ENCODE results near the gene RAD52. TPM values are rescaled to one million over a fixed set of nuclear protein-coding genes. Genes with fewer than 3 reads are reported as not detected.

RAD52 gene
- total RNA-seq, 2 experiments from 2014 or later: 14.6 to 21.8 TPM

- H3K4me3 Mint-ChIP-seq: peak overlapping the region; percentile 5
These were observed 44.0 kb downstream of the RAD52 start for GRCh38 chr12:905261-906031.

GRCh38 chr12:904010-904414 is 45.5 kb downstream of the RAD52 start:
- Mint-ChIP-seq H3K36me3 (peaks cover 64% of the 10 kb centered on the region), H3K27ac (peak overlapping the region; percentile 68), H3K27me3 (no peaks in the 10 kb centered on the region), H3K9me3 (ENCODE audit: low read depth) (no peaks in the 10 kb centered on the region), H3K4me3 (no peak overlapping the region), H3K4me1 (peaks cover 38% of the 10 kb centered on the region)
- CTCF ChIA-PET: interaction anchor here (1.2 to 2.3 kb wide), 2 partner anchors 189 to 334 kb away, joined by 4 to 8 read pairs; no protein-coding TSS in a partner anchor
- no peak for ATAC-seq
- DNase-seq: no peak

More at GRCh38 chr12:905261-906031, 44.0 kb downstream of the RAD52 start:
- DNase-seq (peak; percentile 54), ATAC-seq (peak; percentile 68)
- no peaks in the 10 kb centered on the region for H3K27me3 Mint-ChIP-seq
- peaks cover 38% of the 10 kb centered on the region for H3K4me1 Mint-ChIP-seq
- H3K36me3 Mint-ChIP-seq: peaks cover 61% of the 10 kb centered on the region
- CTCF ChIA-PET: interaction anchor here (0.8 to 2.3 kb wide), 8 partner anchors 10 to 336 kb away, joined by 3 to 8 read pairs (median 4); partner anchors contain the start of gene RAD52
- H3K27ac Mint-ChIP-seq: peak overlapping the region; percentile 68
- no peaks in the 10 kb centered on the region for H3K9me3 Mint-ChIP-seq (ENCODE audit: low read depth)

GRCh38 chr12:903055-903454 is 46.4 kb downstream of the RAD52 start:
- no peaks in the 10 kb centered on the region for H3K27me3 Mint-ChIP-seq
- DNase-seq (no peak), ATAC-seq (no peak)
- H3K9me3 Mint-ChIP-seq (ENCODE audit: low read depth): no peaks in the 10 kb centered on the region
- H3K36me3 Mint-ChIP-seq: peaks cover 60% of the 10 kb centered on the region
- H3K4me3 Mint-ChIP-seq: no peak overlapping the region
- CTCF ChIA-PET: interaction anchor here (1.2 kb wide), 1 partner anchor 190 kb away, joined by 4 read pairs; no protein-coding TSS in a partner anchor
- peak overlapping the region; percentile 21 for H3K27ac Mint-ChIP-seq
- peaks cover 38% of the 10 kb centered on the region for H3K4me1 Mint-ChIP-seq

GRCh38 chr12:902581-902980 is 46.9 kb downstream of the RAD52 start:
- DNase-seq: no peak
- ATAC-seq: no peak
- Mint-ChIP-seq H3K9me3 (ENCODE audit: low read depth) (no peaks in the 10 kb centered on the region), H3K27me3 (no peaks in the 10 kb centered on the region), H3K4me1 (peaks cover 38% of the 10 kb centered on the region), H3K36me3 (peaks cover 59% of the 10 kb centered on the region), H3K4me3 (no peak overlapping the region), H3K27ac (peak overlapping the region; percentile 21)
- CTCF ChIA-PET: no interaction called here

- Mint-ChIP-seq H3K36me3 (peaks cover 51% of the 10 kb centered on the region), H3K9me3 (ENCODE audit: low read depth) (no peaks in the 10 kb centered on the region), H3K27ac (no peak overlapping the region), H3K27me3 (no peaks in the 10 kb centered on the region), H3K4me1 (peaks cover 2% of the 10 kb centered on the region), H3K4me3 (no peak overlapping the region)
- ATAC-seq (no peak), DNase-seq (no peak)
- CTCF ChIA-PET: interaction anchor here (1.1 kb wide), 1 partner anchor 20 kb away, joined by 4 read pairs; no protein-coding TSS in a partner anchor
These were observed 52.1 kb downstream of the RAD52 start for GRCh38 chr12:897386-897785.

- no peaks in the 10 kb centered on the region for H3K9me3 Mint-ChIP-seq (ENCODE audit: low read depth)
- CTCF ChIA-PET: no interaction called here
- no peak overlapping the region for H3K27ac Mint-ChIP-seq
- peaks cover 46% of the 10 kb centered on the region for H3K36me3 Mint-ChIP-seq
- no peak overlapping the region for H3K4me3 Mint-ChIP-seq
- DNase-seq: no peak
- no peak for ATAC-seq
- H3K4me1 Mint-ChIP-seq: no peaks in the 10 kb centered on the region
- no peaks in the 10 kb centered on the region for H3K27me3 Mint-ChIP-seq
These were observed 53.5 kb downstream of the RAD52 start for GRCh38 chr12:896031-896430.

DNA sequence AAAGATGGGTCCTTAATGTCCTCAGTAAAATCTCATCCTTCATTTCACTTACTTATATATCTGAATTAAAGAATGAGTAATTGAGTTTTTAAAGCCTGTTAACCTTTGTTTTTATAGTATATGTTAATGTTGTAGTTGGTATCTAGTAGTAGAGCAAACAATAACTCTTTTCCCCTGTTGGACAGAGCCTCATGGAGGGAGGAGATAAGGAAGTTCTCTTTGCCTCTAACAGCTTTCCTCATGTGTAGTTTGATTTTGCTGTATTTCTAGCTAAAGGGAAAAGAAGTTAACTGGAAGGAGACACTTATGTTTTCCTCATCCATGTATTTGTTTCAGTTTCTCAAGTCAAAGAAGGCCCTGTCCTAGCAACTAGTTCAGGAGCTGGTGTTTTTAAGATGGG is 55.3 kb downstream of the RAD52 start:
- ATAC-seq (no peak), DNase-seq (no peak)
- H3K4me3 Mint-ChIP-seq: no peak overlapping the region
- no peaks in the 10 kb centered on the region for H3K27me3 Mint-ChIP-seq
- H3K4me1 Mint-ChIP-seq: no peaks in the 10 kb centered on the region
- H3K9me3 Mint-ChIP-seq (ENCODE audit: low read depth): no peaks in the 10 kb centered on the region
- H3K36me3 Mint-ChIP-seq: peaks cover 39% of the 10 kb centered on the region
- CTCF ChIA-PET: interaction anchor here (0.7 to 1.7 kb wide), 5 partner anchors 12 to 324 kb away, joined by 3 to 5 read pairs (median 4); no protein-coding TSS in a partner anchor
- H3K27ac Mint-ChIP-seq: no peak overlapping the region

DNA sequence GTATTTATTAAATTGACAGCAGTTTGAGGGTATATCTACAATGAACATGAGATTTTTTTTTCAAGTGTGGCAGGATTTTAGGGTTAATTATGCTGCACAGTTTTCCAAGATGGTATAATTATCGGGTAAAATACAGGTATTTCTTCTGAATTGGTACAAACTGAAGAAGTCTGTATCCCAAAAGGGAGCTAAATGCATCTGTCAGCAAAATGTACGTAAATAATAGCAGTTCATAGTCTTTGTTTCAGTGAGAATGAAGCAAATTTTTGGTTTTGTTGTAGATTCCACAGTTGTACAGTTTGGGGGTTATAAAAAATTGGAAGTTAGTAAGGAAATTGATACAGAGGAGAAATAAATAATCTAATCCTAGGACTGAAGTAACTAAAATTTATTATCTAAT is 63.3 kb downstream of the RAD52 start:
- CTCF ChIA-PET: no interaction called here
- Mint-ChIP-seq H3K27me3 (no peaks in the 10 kb centered on the region), H3K36me3 (peaks cover 61% of the 10 kb centered on the region), H3K4me1 (peaks cover 9% of the 10 kb centered on the region), H3K9me3 (ENCODE audit: low read depth) (no peaks in the 10 kb centered on the region), H3K27ac (no peak overlapping the region), H3K4me3 (no peak overlapping the region)
- DNase-seq (no peak), ATAC-seq (no peak)

- Mint-ChIP-seq H3K27ac (no peak overlapping the region), H3K36me3 (peaks cover 65% of the 10 kb centered on the region), H3K4me1 (peaks cover 10% of the 10 kb centered on the region), H3K27me3 (no peaks in the 10 kb centered on the region), H3K9me3 (ENCODE audit: low read depth) (no peaks in the 10 kb centered on the region), H3K4me3 (no peak overlapping the region)
- CTCF ChIA-PET: interaction anchor here (1.5 kb wide), 1 partner anchor 25 kb away, joined by 4 read pairs; no protein-coding TSS in a partner anchor
- DNase-seq (no peak), ATAC-seq (no peak)
These were observed 63.8 kb downstream of the RAD52 start for GRCh38 chr12:885701-886100.

DNA sequence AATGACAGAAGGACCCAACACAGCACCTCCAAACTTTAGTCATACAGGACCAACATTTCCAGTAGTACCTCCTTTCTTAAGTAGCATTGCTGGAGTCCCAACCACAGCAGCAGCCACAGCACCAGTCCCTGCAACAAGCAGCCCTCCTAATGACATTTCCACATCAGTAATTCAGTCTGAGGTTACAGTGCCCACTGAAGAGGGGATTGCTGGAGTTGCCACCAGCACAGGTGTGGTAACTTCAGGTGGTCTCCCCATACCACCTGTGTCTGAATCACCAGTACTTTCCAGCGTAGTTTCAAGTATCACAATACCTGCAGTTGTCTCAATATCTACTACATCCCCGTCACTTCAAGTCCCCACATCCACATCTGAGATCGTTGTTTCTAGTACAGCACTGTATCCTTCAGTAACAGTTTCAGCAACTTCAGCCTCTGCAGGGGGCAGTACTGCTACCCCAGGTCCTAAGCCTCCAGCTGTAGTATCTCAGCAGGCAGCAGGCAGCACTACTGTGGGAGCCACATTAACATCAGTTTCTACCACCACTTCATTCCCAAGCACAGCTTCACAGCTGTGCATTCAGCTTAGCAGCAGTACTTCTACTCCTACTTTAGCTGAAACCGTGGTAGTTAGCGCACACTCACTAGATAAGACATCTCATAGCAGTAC is 64.6 kb downstream of the RAD52 start:
- H3K36me3 Mint-ChIP-seq: peaks cover 67% of the 10 kb centered on the region
- CTCF ChIA-PET: interaction anchor here (1.5 kb wide), 1 partner anchor 24 kb away, joined by 4 read pairs; no protein-coding TSS in a partner anchor
- peaks cover 10% of the 10 kb centered on the region for H3K4me1 Mint-ChIP-seq
- ATAC-seq (no peak), DNase-seq (no peak)
- no peaks in the 10 kb centered on the region for H3K27me3 Mint-ChIP-seq
- H3K9me3 Mint-ChIP-seq (ENCODE audit: low read depth): no peaks in the 10 kb centered on the region
- H3K4me3 Mint-ChIP-seq: no peak overlapping the region
- H3K27ac Mint-ChIP-seq: no peak overlapping the region

- CTCF ChIA-PET: interaction anchor here (1.0 kb wide), 1 partner anchor 66 kb away, joined by 4 read pairs; no protein-coding TSS in a partner anchor
- DNase-seq (no peak), ATAC-seq (no peak)
- no peak overlapping the region for H3K4me3 Mint-ChIP-seq
- H3K4me1 Mint-ChIP-seq: peaks cover 10% of the 10 kb centered on the region
- no peaks in the 10 kb centered on the region for H3K9me3 Mint-ChIP-seq (ENCODE audit: low read depth)
- no peaks in the 10 kb centered on the region for H3K27me3 Mint-ChIP-seq
- H3K36me3 Mint-ChIP-seq: peaks cover 59% of the 10 kb centered on the region
- no peak overlapping the region for H3K27ac Mint-ChIP-seq
These were observed 68.8 kb downstream of the RAD52 start for GRCh38 chr12:880656-881055.

- peaks cover 50% of the 10 kb centered on the region for H3K36me3 Mint-ChIP-seq
- H3K9me3 Mint-ChIP-seq (ENCODE audit: low read depth): no peaks in the 10 kb centered on the region
- H3K4me3 Mint-ChIP-seq: no peak overlapping the region
- DNase-seq (no peak), ATAC-seq (no peak)
- peaks cover 10% of the 10 kb centered on the region for H3K4me1 Mint-ChIP-seq
- H3K27ac Mint-ChIP-seq: no peak overlapping the region
- H3K27me3 Mint-ChIP-seq: no peaks in the 10 kb centered on the region
- CTCF ChIA-PET: interaction anchor here (0.6 to 1.0 kb wide), 3 partner anchors 65 to 547 kb away, joined by 3 to 4 read pairs (median 3); no protein-coding TSS in a partner anchor
These were observed 69.9 kb downstream of the RAD52 start for GRCh38 chr12:879641-880040.

- Mint-ChIP-seq H3K4me3 (no peak overlapping the region), H3K27me3 (no peaks in the 10 kb centered on the region), H3K36me3 (peaks cover 24% of the 10 kb centered on the region), H3K9me3 (ENCODE audit: low read depth) (no peaks in the 10 kb centered on the region), H3K4me1 (peaks cover 12% of the 10 kb centered on the region), H3K27ac (no peak overlapping the region)
- CTCF ChIA-PET: interaction anchor here (0.9 to 1.7 kb wide), 6 partner anchors 12 to 327 kb away, joined by 3 to 5 read pairs (median 3); partner anchors contain the start of gene RAD52
- DNase-seq (no peak), ATAC-seq (peak; percentile 53)
These were observed 75.5 kb downstream of the RAD52 start for GRCh38 chr12:873954-874353.
